SK-N-SH (cell line): Measurements from ENCODE around the gene THAP3. TPM values are rescaled to one million over a fixed set of nuclear protein-coding genes. Genes with fewer than 3 reads are reported as not detected.
A peak's percentile ranks its signal among the peaks of the same experiment; 100 is the strongest.

Experiments used
- CTCF ChIA-PET: fragments of 300-600, 350-600 bp; formaldehyde crosslinking; extraction: SDS; loops from one replicate; lab custom pipeline; 2021; lab: Yijun Ruan, JAX
- POLR2A ChIA-PET: fragments of 350-600 bp; sonication (Branson Sonifier 250); formaldehyde crosslinking; extraction: SDS; loops from one replicate; lab custom pipeline; 2020; ENCODE audit warnings: antibody characterized with exemption, inconsistent platforms; lab: Yijun Ruan, JAX
- DNase-seq: peaks from one replicate; pipeline ENCODE4 v3.0.0; 2012
- H2AFZ ChIP-seq: fragments of 200-600 bp; sonication (generic); 2 replicates; pipeline ENCODE4 v1.8.1; 2016; ENCODE audit warnings: antibody characterized with exemption, mild to moderate bottlenecking, low read depth
- H3F3A ChIP-seq: fragments of 200-600 bp; sonication (generic); replicated peaks from 2 replicates; pipeline ENCODE3; 2016; ENCODE audit warnings: antibody characterized with exemption, mild to moderate bottlenecking; ENCODE audit not compliant: insufficient read depth
- H3K27ac ChIP-seq, 2 experiments: fragments of 200-500 bp in 1 of 2; fragments of 200-600 bp in 1 of 2; sonication (Bioruptor generic) in 1 of 2; sonication (generic), shearing (Covaris generic) in 1 of 2; 2 replicates each; pipeline versions ENCODE4 v1.5.1 to v1.6.1; 2014 to 2016; ENCODE audit warnings: low read depth in 2 of 2, inconsistent platforms in 1 of 2, low read length in 1 of 2, mild to moderate bottlenecking in 1 of 2, mixed read lengths in 1 of 2
- H3K27me3 ChIP-seq: fragments of 200-600 bp; sonication (generic), shearing (Covaris generic); 2 replicates; pipeline ENCODE4 v1.6.1; 2016; ENCODE audit warnings: mixed run types; ENCODE audit not compliant: insufficient read depth
- H3K36me3 ChIP-seq, 2 experiments: fragments of 200-500 bp in 1 of 2; fragments of 200-600 bp in 1 of 2; sonication (Bioruptor generic) in 1 of 2; sonication (generic) in 1 of 2; replicated peaks in 1 of 2; 2 replicates each; pipeline versions ENCODE3 to v1.5.1; 2014 to 2016; ENCODE audit warnings: low read length in 1 of 2, mild to moderate bottlenecking in 1 of 2; ENCODE audit not compliant: insufficient read depth in 2 of 2, control insufficient read depth in 1 of 2
- H3K4me1 ChIP-seq, 2 experiments: fragments of 200-500 bp in 1 of 2; fragments of 200-600 bp in 1 of 2; sonication (Bioruptor generic) in 1 of 2; sonication (generic), shearing (Covaris generic) in 1 of 2; 2 replicates each; pipeline versions ENCODE4 v1.5.1 to v1.6.1; 2014 to 2016; ENCODE audit warnings: low read depth in 1 of 2, low read length in 1 of 2, mixed run types in 1 of 2; ENCODE audit not compliant: insufficient read depth in 2 of 2, control insufficient read depth in 1 of 2
- H3K4me2 ChIP-seq: fragments of 200-600 bp; sonication (generic), shearing (Covaris generic); 2 replicates; pipeline ENCODE4 v1.6.1; 2017; ENCODE audit warnings: mixed run types
- H3K4me3 ChIP-seq, 2 experiments: fragments of 200-500 bp in 1 of 2; fragments of 200-600 bp in 1 of 2; sonication (Bioruptor generic) in 1 of 2; sonication (generic), shearing (Covaris generic) in 1 of 2; 2 replicates each; pipeline versions ENCODE4 v1.5.1 to v1.8.1; 2014 to 2016; ENCODE audit warnings: low read depth in 2 of 2, inconsistent platforms in 1 of 2, low read length in 1 of 2, mild to moderate bottlenecking in 1 of 2, mixed read lengths in 1 of 2, moderate library complexity in 1 of 2
- H3K79me2 ChIP-seq: fragments of 200-600 bp; sonication (generic); 2 replicates; pipeline ENCODE4 v1.8.1; 2017; ENCODE audit warnings: mild to moderate bottlenecking; ENCODE audit not compliant: insufficient read depth
- H3K9ac ChIP-seq: fragments of 200-600 bp; sonication (generic); 2 replicates; pipeline ENCODE4 v1.6.1; 2017; ENCODE audit warnings: mixed run types
- H3K9me2 ChIP-seq: fragments of 200-600 bp; sonication (generic); 2 replicates; pipeline ENCODE4 v1.6.1; 2017; ENCODE audit warnings: mixed run types
- H3K9me3 ChIP-seq: fragments of 200-600 bp; sonication (generic); 2 replicates; pipeline ENCODE4 v1.6.1; 2017; ENCODE audit warnings: mixed run types, mild to moderate bottlenecking, moderate library complexity
- H4K20me1 ChIP-seq: fragments of 200-600 bp; sonication (generic); 2 replicates; pipeline ENCODE4 v1.6.1; 2017; ENCODE audit warnings: mild to moderate bottlenecking, mixed run types; ENCODE audit not compliant: insufficient read depth
- CTCF ChIP-seq: fragments of 200-600 bp; sonication (generic); IDR thresholded peaks from 2 replicates; pipeline ENCODE4 v1.6.1; 2017; ENCODE audit warnings: antibody characterized with exemption, mild to moderate bottlenecking, moderate library complexity
- EZH2phosphoT487 ChIP-seq: fragments of 200-600 bp; sonication (generic); IDR thresholded peaks from 2 replicates; pipeline ENCODE4 v1.6.1; 2017; ENCODE audit warnings: low read depth, mixed run types, mild to moderate bottlenecking, antibody characterized with exemption, moderate library complexity, borderline replicate concordance
- FOXJ3 ChIP-seq: sonication (generic); formaldehyde crosslinking; IDR thresholded peaks from 2 replicates; pipeline ENCODE4 v1.5.1; 2020; ENCODE audit warnings: mild to moderate bottlenecking, missing genetic modification reagents
- FOXM1 ChIP-seq: IDR thresholded peaks from 2 replicates; pipeline ENCODE4 v1.4.0; 2012; ENCODE audit warnings: low read depth, mild to moderate bottlenecking
- JUND ChIP-seq: IDR thresholded peaks from 2 replicates; pipeline ENCODE4 v1.4.0; 2012
- MEF2A ChIP-seq: IDR thresholded peaks from 2 replicates; pipeline ENCODE4 v1.4.0; 2012; ENCODE audit warnings: low read depth, borderline replicate concordance
- MXI1 ChIP-seq: IDR thresholded peaks from 2 replicates; pipeline ENCODE4 v1.6.1; 2012; ENCODE audit warnings: mild to moderate bottlenecking, low read depth, low read length, improper control_type of control experiment
- POLR2AphosphoS5 ChIP-seq: IDR thresholded peaks from 2 replicates; pipeline ENCODE4 v1.6.1; 2012; ENCODE audit warnings: low read depth, low read length
- RAD21 ChIP-seq: IDR thresholded peaks from 2 replicates; pipeline ENCODE4 v1.6.1; 2012; ENCODE audit warnings: mild to moderate bottlenecking, low read length
- TEAD4 ChIP-seq: IDR thresholded peaks from 2 replicates; pipeline ENCODE4 v1.4.0; 2012; ENCODE audit warnings: mild to moderate bottlenecking, borderline replicate concordance; ENCODE audit not compliant: insufficient read depth
- USF2 ChIP-seq: fragments of 150-350 bp; IDR thresholded peaks from 2 replicates; pipeline ENCODE4 v1.6.1; 2017; ENCODE audit warnings: antibody characterized with exemption, low read length, low read depth, borderline replicate concordance
- ZBTB33 ChIP-seq: IDR thresholded peaks from 2 replicates; pipeline ENCODE4 v1.4.0; 2012; ENCODE audit warnings: low read depth, borderline replicate concordance
- WGBS: methylation state at CpG from one replicate; pipeline ENCODE4 v1.1.6; 2017; ENCODE audit warnings: low lambda C conversion rate; 5-methylcytosine and 5-hydroxymethylcytosine counted together
- polyA plus RNA-seq, 3 experiments: library from polyadenylated mRNA; depleted of rRNA; stranded (reverse); fragments of >200 nt; gene quantifications; 2 replicates each; pipeline ENCODE4 v1.2.3, GENCODE V29; 2012
- TF ChIP-seq, protein P1 (sequence below): IDR thresholded peaks from 2 replicates; pipeline ENCODE4; 2012

The THAP3 gene
- polyA plus RNA-seq, 1 of the 3 experiments (the other 2 are of a cell fraction): 11.1 TPM

DNA sequence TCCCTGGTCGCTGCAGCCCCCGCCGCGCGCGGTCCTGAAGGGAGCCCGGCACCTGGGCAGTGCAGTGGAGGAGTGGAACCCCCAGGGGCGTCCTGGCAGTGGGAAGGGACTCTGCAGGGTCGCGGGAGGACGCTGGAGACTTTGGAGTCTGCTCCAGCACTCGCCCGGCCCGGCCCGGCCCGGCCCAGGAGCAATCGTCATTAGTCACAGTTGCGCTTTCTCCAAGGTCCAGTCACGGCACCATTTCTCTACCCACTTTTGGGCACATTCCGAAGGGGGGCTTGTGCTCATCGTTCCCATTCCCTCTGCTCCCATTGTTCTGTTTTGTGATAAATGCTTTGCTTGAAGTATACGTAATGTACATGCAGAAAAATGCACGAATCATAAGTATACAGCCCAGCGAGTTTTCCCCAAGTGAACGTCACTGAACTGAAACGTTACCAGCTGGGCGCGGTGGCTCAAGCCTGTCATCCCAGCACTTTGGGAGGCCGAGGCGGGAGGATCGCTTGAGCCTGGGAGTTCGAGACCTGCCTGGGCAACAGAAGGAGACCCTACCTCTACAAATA is 999 bp downstream of the THAP3 start:
- H3K27me3 ChIP-seq: no peaks in the 10 kb centered on the region
- H3K27ac ChIP-seq: peak overlapping the region; percentile 59 to 77; a peak in 2 of 4 replicates
- peaks cover 71% of the 10 kb centered on the region for H3K79me2 ChIP-seq
- peak overlapping the region; percentile 77; the same call in 1 of the 2 replicates for H2AFZ ChIP-seq
- H3K36me3 ChIP-seq: peaks cover 20 to 38% of the 10 kb centered on the region in 2 experiments
- peak overlapping the region; percentile 70 for H3K9ac ChIP-seq
- H3K4me2 ChIP-seq: peak overlapping the region; percentile 76
- H3K4me3 ChIP-seq: peak overlapping the region; percentile 72 to 82
- H4K20me1 ChIP-seq: peaks cover 16% of the 10 kb centered on the region; the same call in 1 of the 2 replicates
- ChIA-PET CTCF (interaction anchor here (0.5 to 3.1 kb wide), 3 partner anchors 9 to 12 kb away, joined by 3 to 8 read pairs (median 3); no protein-coding TSS in a partner anchor), POLR2A (no interaction called here)
- no peaks in the 10 kb centered on the region for H3K9me2 ChIP-seq
- peaks cover 0 to 5% of the 10 kb centered on the region in 2 experiments; a peak in 1 of 4 replicates for H3K4me1 ChIP-seq
- no peak for DNase-seq
- no peak for TF ChIP-seq JUND
- TF ChIP-seq FOXM1: no peak
- TF ChIP-seq POLR2AphosphoS5: no peak
- no peak for TF ChIP-seq CTCF
- no peak for TF ChIP-seq MEF2A
- TF ChIP-seq, protein P1, sequence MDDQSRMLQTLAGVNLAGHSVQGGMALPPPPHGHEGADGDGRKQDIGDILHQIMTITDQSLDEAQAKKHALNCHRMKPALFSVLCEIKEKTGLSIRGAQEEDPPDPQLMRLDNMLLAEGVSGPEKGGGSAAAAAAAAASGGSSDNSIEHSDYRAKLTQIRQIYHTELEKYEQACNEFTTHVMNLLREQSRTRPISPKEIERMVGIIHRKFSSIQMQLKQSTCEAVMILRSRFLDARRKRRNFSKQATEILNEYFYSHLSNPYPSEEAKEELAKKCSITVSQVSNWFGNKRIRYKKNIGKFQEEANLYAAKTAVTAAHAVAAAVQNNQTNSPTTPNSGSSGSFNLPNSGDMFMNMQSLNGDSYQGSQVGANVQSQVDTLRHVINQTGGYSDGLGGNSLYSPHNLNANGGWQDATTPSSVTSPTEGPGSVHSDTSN: no peak
- TF ChIP-seq MXI1: no peak
- no peak for TF ChIP-seq USF2
- no peak for TF ChIP-seq ZBTB33
- no peak for TF ChIP-seq FOXJ3 (CRISPR knock-in tag)
- TF ChIP-seq EZH2phosphoT487: no peak
- no peak for TF ChIP-seq RAD21
- TF ChIP-seq TEAD4: no peak
- WGBS: 16% methylated on average over 18 of the region's 32 CpGs
- no peaks in the 10 kb centered on the region for H3K9me3 ChIP-seq
- H3F3A ChIP-seq: peaks cover 23% of the 10 kb centered on the region
